Neural cell (in vitro differentiated cells): ENCODE results near the gene ARL10.

Experiments
- EP300 ChIP-seq: fragments of 450-650 bp; conservative IDR thresholded peaks from 2 replicates; pipeline ENCODE4 v1.6.1; 2014; ENCODE audit warnings: antibody characterized with exemption, mild to moderate bottlenecking, moderate library complexity; ENCODE audit not compliant: poor library complexity, severe bottlenecking
- EZH2 ChIP-seq: fragments of 200-600, 300-800 bp; shearing (Covaris generic), sonication (generic); IDR thresholded peaks from 2 replicates; pipeline ENCODE4 v1.6.1; 2014; ENCODE audit warnings: antibody characterized with exemption, low read length, borderline replicate concordance, mild to moderate bottlenecking; ENCODE audit not compliant: insufficient read depth, poor library complexity, severe bottlenecking
- MXI1 ChIP-seq: fragments of 450-650 bp; conservative IDR thresholded peaks from 2 replicates; pipeline ENCODE4 v1.6.1; 2014; ENCODE audit warnings: antibody characterized with exemption, mild to moderate bottlenecking; ENCODE audit not compliant: poor library complexity, severe bottlenecking
- POLR2AphosphoS5 ChIP-seq: IDR thresholded peaks from 2 replicates; pipeline ENCODE4 v1.6.1; 2012
- RAD21 ChIP-seq: fragments of 450-650 bp; conservative IDR thresholded peaks from 2 replicates; pipeline ENCODE4 v1.6.1; 2014; ENCODE audit warnings: antibody characterized with exemption, mild to moderate bottlenecking, moderate library complexity
- SMC3 ChIP-seq: fragments of 450-650 bp; conservative IDR thresholded peaks from 2 replicates; pipeline ENCODE4 v1.6.1; 2014; ENCODE audit warnings: antibody characterized with exemption, mild to moderate bottlenecking, moderate library complexity; ENCODE audit not compliant: poor library complexity
- TAF1 ChIP-seq: IDR thresholded peaks from 2 replicates; pipeline ENCODE4 v1.6.1; 2012; ENCODE audit warnings: low read depth
- TF ChIP-seq, protein P1 (sequence below): fragments of 450-650 bp; IDR thresholded peaks from 2 replicates; pipeline ENCODE4 v1.5.1; 2014; ENCODE audit warnings: antibody characterized with exemption, mild to moderate bottlenecking, moderate library complexity; ENCODE audit not compliant: poor library complexity, severe bottlenecking
- TF ChIP-seq, protein P2 (sequence below): IDR thresholded peaks from 2 replicates; pipeline ENCODE4 v1.6.1; 2012; ENCODE audit warnings: borderline replicate concordance

DNA sequence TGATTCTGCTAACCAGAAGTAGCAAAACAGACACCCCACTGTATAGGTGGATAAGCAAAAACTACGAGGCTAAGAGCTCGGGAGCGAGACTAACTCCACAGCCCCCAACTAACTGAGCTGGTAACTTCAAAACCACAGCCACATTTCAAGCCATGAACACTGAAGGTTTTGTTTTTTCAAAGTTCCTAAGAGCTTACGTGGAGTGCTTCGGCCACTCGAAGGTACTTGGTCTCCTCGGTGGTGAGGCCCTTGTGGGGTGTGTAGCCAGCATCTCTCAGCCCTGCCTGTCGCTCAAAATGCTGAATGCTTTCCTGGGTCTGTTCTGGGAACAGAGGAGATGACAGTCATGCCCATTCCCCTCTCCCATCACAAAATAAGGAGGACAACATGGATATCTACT, 14.9 kb upstream of the ARL10 start:
- TF ChIP-seq, protein P1, sequence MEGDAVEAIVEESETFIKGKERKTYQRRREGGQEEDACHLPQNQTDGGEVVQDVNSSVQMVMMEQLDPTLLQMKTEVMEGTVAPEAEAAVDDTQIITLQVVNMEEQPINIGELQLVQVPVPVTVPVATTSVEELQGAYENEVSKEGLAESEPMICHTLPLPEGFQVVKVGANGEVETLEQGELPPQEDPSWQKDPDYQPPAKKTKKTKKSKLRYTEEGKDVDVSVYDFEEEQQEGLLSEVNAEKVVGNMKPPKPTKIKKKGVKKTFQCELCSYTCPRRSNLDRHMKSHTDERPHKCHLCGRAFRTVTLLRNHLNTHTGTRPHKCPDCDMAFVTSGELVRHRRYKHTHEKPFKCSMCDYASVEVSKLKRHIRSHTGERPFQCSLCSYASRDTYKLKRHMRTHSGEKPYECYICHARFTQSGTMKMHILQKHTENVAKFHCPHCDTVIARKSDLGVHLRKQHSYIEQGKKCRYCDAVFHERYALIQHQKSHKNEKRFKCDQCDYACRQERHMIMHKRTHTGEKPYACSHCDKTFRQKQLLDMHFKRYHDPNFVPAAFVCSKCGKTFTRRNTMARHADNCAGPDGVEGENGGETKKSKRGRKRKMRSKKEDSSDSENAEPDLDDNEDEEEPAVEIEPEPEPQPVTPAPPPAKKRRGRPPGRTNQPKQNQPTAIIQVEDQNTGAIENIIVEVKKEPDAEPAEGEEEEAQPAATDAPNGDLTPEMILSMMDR: no peak
- TF ChIP-seq MXI1 (no peak), POLR2AphosphoS5 (no peak), EZH2 (no peak), EP300 (no peak), RAD21 (no peak), SMC3 (no peak), TAF1 (no peak)
- TF ChIP-seq, protein P2, sequence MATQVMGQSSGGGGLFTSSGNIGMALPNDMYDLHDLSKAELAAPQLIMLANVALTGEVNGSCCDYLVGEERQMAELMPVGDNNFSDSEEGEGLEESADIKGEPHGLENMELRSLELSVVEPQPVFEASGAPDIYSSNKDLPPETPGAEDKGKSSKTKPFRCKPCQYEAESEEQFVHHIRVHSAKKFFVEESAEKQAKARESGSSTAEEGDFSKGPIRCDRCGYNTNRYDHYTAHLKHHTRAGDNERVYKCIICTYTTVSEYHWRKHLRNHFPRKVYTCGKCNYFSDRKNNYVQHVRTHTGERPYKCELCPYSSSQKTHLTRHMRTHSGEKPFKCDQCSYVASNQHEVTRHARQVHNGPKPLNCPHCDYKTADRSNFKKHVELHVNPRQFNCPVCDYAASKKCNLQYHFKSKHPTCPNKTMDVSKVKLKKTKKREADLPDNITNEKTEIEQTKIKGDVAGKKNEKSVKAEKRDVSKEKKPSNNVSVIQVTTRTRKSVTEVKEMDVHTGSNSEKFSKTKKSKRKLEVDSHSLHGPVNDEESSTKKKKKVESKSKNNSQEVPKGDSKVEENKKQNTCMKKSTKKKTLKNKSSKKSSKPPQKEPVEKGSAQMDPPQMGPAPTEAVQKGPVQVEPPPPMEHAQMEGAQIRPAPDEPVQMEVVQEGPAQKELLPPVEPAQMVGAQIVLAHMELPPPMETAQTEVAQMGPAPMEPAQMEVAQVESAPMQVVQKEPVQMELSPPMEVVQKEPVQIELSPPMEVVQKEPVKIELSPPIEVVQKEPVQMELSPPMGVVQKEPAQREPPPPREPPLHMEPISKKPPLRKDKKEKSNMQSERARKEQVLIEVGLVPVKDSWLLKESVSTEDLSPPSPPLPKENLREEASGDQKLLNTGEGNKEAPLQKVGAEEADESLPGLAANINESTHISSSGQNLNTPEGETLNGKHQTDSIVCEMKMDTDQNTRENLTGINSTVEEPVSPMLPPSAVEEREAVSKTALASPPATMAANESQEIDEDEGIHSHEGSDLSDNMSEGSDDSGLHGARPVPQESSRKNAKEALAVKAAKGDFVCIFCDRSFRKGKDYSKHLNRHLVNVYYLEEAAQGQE: no peak
